Measurements from ENCODE around the gene USF3. TPM values are rescaled to one million over a fixed set of nuclear protein-coding genes. Genes with fewer than 3 reads are reported as not detected.

Gene USF3
- total and polyA plus RNA-seq, 9 of the 15 experiments (the other 6 are each of a cell fraction or from before 2014, with no cell fraction given) = 1.4 to 6.9 (median 3.1) TPM

DNA sequence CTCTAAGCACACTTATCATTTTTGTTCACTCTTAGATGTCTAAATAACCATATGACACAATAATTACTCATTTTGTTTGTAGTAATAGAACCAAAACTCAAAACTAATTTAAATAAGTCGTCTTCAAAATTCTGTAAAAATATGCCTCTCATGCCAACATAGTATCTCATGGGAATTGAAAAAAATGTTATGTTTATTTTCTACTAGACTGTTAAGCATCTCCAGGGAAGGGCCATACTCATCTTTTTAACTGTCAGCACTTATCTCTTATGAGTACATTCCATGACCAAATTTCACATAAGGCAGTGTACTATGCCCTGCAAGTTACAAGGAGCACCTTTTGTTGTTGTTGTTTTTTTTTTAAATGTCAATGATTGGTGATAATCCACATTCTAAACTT, 18.3 kb upstream of the USF3 start (continued):
- TF ChIP-seq, protein P1, sequence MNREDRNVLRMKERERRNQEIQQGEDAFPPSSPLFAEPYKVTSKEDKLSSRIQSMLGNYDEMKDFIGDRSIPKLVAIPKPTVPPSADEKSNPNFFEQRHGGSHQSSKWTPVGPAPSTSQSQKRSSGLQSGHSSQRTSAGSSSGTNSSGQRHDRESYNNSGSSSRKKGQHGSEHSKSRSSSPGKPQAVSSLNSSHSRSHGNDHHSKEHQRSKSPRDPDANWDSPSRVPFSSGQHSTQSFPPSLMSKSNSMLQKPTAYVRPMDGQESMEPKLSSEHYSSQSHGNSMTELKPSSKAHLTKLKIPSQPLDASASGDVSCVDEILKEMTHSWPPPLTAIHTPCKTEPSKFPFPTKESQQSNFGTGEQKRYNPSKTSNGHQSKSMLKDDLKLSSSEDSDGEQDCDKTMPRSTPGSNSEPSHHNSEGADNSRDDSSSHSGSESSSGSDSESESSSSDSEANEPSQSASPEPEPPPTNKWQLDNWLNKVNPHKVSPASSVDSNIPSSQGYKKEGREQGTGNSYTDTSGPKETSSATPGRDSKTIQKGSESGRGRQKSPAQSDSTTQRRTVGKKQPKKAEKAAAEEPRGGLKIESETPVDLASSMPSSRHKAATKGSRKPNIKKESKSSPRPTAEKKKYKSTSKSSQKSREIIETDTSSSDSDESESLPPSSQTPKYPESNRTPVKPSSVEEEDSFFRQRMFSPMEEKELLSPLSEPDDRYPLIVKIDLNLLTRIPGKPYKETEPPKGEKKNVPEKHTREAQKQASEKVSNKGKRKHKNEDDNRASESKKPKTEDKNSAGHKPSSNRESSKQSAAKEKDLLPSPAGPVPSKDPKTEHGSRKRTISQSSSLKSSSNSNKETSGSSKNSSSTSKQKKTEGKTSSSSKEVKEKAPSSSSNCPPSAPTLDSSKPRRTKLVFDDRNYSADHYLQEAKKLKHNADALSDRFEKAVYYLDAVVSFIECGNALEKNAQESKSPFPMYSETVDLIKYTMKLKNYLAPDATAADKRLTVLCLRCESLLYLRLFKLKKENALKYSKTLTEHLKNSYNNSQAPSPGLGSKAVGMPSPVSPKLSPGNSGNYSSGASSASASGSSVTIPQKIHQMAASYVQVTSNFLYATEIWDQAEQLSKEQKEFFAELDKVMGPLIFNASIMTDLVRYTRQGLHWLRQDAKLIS (CRISPR knock-in tag; IDR thresholded peaks at IDR 0.05) = no peak

DNA sequence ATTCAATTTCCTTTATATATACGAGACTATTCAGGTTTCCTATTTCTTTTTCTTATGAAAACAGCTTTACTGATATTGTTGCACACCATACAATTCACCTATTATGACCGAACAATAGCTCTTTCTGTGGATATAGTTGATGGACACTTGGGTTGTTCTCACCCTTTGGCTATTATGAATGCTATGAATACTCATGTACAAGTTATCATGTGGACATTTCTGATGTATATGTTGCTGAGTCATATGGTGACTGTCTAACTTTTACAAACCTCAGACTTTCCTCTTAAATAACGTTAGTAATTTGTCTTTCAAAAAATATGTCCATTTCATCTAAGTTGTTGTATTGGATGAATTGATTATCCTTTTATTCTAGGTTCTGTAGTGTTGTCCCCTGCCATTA, 15.7 kb upstream of the USF3 start:
- peak; percentile 22; the same call in 1 of the 3 replicates for ATAC-seq
- H3K9me3 ChIP-seq (replicated peaks; ENCODE audit: control insufficient read depth, insufficient read depth, low read depth, low read length) = no peaks in the 10 kb centered on the region
- CTCF ChIA-PET (ENCODE audit: low intra/inter-chr PET ratio) = no interaction called here
- H3K4me2 ChIP-seq (ENCODE audit: insufficient read depth, low read length) = no peak overlapping the region
- DNase-seq (ENCODE audit: extremely low read depth in 1 of 4, low spot score in 3 of 4) = no peak
- no peak overlapping the region for H3K27ac ChIP-seq (ENCODE audit: extremely low read depth, low read depth, low read length)
- no peak overlapping the region; a peak in 1 of 4 replicates for H3K9ac ChIP-seq (ENCODE audit: insufficient read depth in 1 of 2, low read depth in 2 of 2, low read length in 2 of 2)
- no peak overlapping the region for H3K4me3 ChIP-seq
- H2AFZ ChIP-seq (ENCODE audit: low read depth, low read length) = no peak overlapping the region
- H3K27me3 ChIP-seq (ENCODE audit: control insufficient read depth in 2 of 2, insufficient read depth in 2 of 2, low read length in 2 of 2) = no peaks in the 10 kb centered on the region
- H3K9me1 ChIP-seq (ENCODE audit: control insufficient read depth, insufficient read depth, low read length) = no peaks in the 10 kb centered on the region
- BruUV-seq (replicated peaks) = no TSS peak
- H3K36me3 ChIP-seq (ENCODE audit: control insufficient read depth, insufficient read depth, low read length) = 0 out of 3 replicates have a peak, but pooled peaks cover 6% of the 10 kb centered on the region
- TF ChIP-seq SRSF7 (optimal IDR thresholded peaks at IDR 0.05; ENCODE audit: low read depth, low read length) (no peak), NFE2L1 (tag; IDR thresholded peaks at IDR 0.05; ENCODE audit: borderline replicate concordance, low read depth) (0 out of 2 replicates have a peak, but pooled peaks have one; percentile 11), MAFF (IDR thresholded peaks at IDR 0.05; ENCODE audit: low read length) (peak; percentile 43; the same call in 1 of the 2 replicates), NFE2 (IDR thresholded peaks at IDR 0.05; ENCODE audit: low read depth) (peak; percentile 80), MAFG (tag; conservative IDR thresholded peaks at IDR 0.05) (peak; percentile 78), CCNT2 (IDR thresholded peaks at IDR 0.05; ENCODE audit: borderline replicate concordance, extremely low read depth, insufficient read length, low read depth, low read length) (no peak), C11orf30 (IDR thresholded peaks at IDR 0.05; ENCODE audit: low read depth) (peak; percentile 79), HNRNPK (IDR thresholded peaks at IDR 0.05; ENCODE audit: low read depth, low read length, poor library complexity, severe bottlenecking) (no peak), MAFK (IDR thresholded peaks at IDR 0.05; ENCODE audit: low read length) (peak; percentile 52; the same call in 1 of the 2 replicates), ZNF316 (IDR thresholded peaks at IDR 0.05) (peak; percentile 89)
- 22% methylated on average over 3 of the region's 3 CpGs for WGBS (ENCODE audit: insufficient coverage, low coverage, missing lambda C conversion rate)
- H4K20me1 ChIP-seq (replicated peaks; ENCODE audit: control insufficient read depth, insufficient read depth, low read length) = no peaks in the 10 kb centered on the region
- in situ Hi-C loops (cut with MboI) (no loop called here), intact Hi-C loops (cut with micrococcal nuclease) (no loop called here)
- no peaks in the 10 kb centered on the region; a peak in 1 of 5 replicates for H3K4me1 ChIP-seq (replicated peaks in 1 of 2; ENCODE audit: control insufficient read depth in 2 of 2, insufficient read depth in 2 of 2, low read length in 2 of 2)
- no peak for FAIRE-seq
- POLR2A ChIA-PET = no interaction called here
- H3K79me2 ChIP-seq (ENCODE audit: control insufficient read depth, insufficient read depth, low read length) = no peaks in the 10 kb centered on the region
